Type B pancreatic cell (in vitro differentiated cells): ENCODE results near the gene CDKAL1. TPM values are rescaled to one million over a fixed set of nuclear protein-coding genes. Genes with fewer than 3 reads are reported as not detected.

Source experiments
- DNase-seq: peaks from one replicate; pipeline ENCODE4 v3.0.0; 2021; ENCODE audit warnings: mixed read lengths; ENCODE audit not compliant: unreplicated experiment; ENCODE audit errors: extremely low spot score
- H3K27ac Mint-ChIP-seq: 2 replicates; pipeline ENCODE4 v1.8.0; 2021; ENCODE audit warnings: mild to moderate bottlenecking, mixed read lengths
- H3K27me3 Mint-ChIP-seq: 2 replicates; pipeline ENCODE4 v1.8.0; 2021; ENCODE audit warnings: mixed read lengths
- H3K36me3 Mint-ChIP-seq: 2 replicates; pipeline ENCODE4 v1.8.0; 2021; ENCODE audit warnings: mixed read lengths
- H3K4me1 Mint-ChIP-seq: one replicate; pipeline ENCODE4 v1.8.0; 2021; ENCODE audit warnings: mixed read lengths; ENCODE audit not compliant: unreplicated experiment
- H3K4me3 Mint-ChIP-seq: 2 replicates; pipeline ENCODE4 v1.8.0; 2021; ENCODE audit warnings: mild to moderate bottlenecking, mixed read lengths
- H3K9me3 Mint-ChIP-seq: 2 replicates; pipeline ENCODE4 v1.8.0; 2021; ENCODE audit warnings: mixed read lengths
- CTCF ChIP-seq: fragments of 200-600 bp; sonication (generic); conservative IDR thresholded peaks from 2 replicates; pipeline ENCODE4 v1.5.0; 2021; ENCODE audit warnings: antibody characterized with exemption, mild to moderate bottlenecking
- total RNA-seq: library from RNA; stranded (reverse); gene quantifications from 2 replicates; pipeline ENCODE4 v1.2.1, GENCODE V29; 2021; ENCODE audit warnings: low replicate concordance

The CDKAL1 gene
- total RNA-seq, 1 donor from 2014 or later = 21.0 TPM

- H3K27ac Mint-ChIP-seq = no peak overlapping the region
- no peak overlapping the region for H3K4me3 Mint-ChIP-seq
- H3K36me3 Mint-ChIP-seq = peaks cover 19% of the 10 kb centered on the region
- no peaks in the 10 kb centered on the region for H3K9me3 Mint-ChIP-seq
- no peak for DNase-seq
- peaks cover 11% of the 10 kb centered on the region for H3K4me1 Mint-ChIP-seq
- H3K27me3 Mint-ChIP-seq = no peaks in the 10 kb centered on the region
- no peak for TF ChIP-seq CTCF
These were observed 118.2 kb downstream of the CDKAL1 start for GRCh38 chr6:20652299-20653084.

GRCh38 chr6:20653085-20653479, 118.8 kb downstream of the CDKAL1 start:
- H3K27me3 Mint-ChIP-seq = no peaks in the 10 kb centered on the region
- H3K9me3 Mint-ChIP-seq = no peaks in the 10 kb centered on the region
- H3K4me1 Mint-ChIP-seq = peaks cover 15% of the 10 kb centered on the region
- H3K4me3 Mint-ChIP-seq = no peak overlapping the region
- H3K27ac Mint-ChIP-seq = no peak overlapping the region
- peaks cover 19% of the 10 kb centered on the region for H3K36me3 Mint-ChIP-seq
- no peak for TF ChIP-seq CTCF
- no peak for DNase-seq

- Mint-ChIP-seq H3K27me3 (no peaks in the 10 kb centered on the region), H3K27ac (no peak overlapping the region), H3K4me1 (peaks cover 29% of the 10 kb centered on the region), H3K9me3 (peaks cover 3% of the 10 kb centered on the region), H3K36me3 (peaks cover 21% of the 10 kb centered on the region), H3K4me3 (no peak overlapping the region)
- no peak for DNase-seq
- TF ChIP-seq CTCF = no peak
These were observed 121.1 kb downstream of the CDKAL1 start for GRCh38 chr6:20655317-20655716.

- no peak overlapping the region for H3K27ac Mint-ChIP-seq
- H3K27me3 Mint-ChIP-seq = no peaks in the 10 kb centered on the region
- no peak overlapping the region for H3K4me3 Mint-ChIP-seq
- H3K9me3 Mint-ChIP-seq = peaks cover 7% of the 10 kb centered on the region
- H3K36me3 Mint-ChIP-seq = peaks cover 16% of the 10 kb centered on the region
- peaks cover 47% of the 10 kb centered on the region for H3K4me1 Mint-ChIP-seq
- no peak for DNase-seq
- no peak for TF ChIP-seq CTCF
These were observed 123.1 kb downstream of the CDKAL1 start for GRCh38 chr6:20657274-20657800.

GRCh38 chr6:20658053-20658452, 123.8 kb downstream of the CDKAL1 start:
- peaks cover 15% of the 10 kb centered on the region for H3K36me3 Mint-ChIP-seq
- H3K27ac Mint-ChIP-seq = no peak overlapping the region
- no peak for DNase-seq
- peaks cover 7% of the 10 kb centered on the region for H3K9me3 Mint-ChIP-seq
- H3K27me3 Mint-ChIP-seq = no peaks in the 10 kb centered on the region
- H3K4me3 Mint-ChIP-seq = peak overlapping the region; percentile 12
- TF ChIP-seq CTCF = no peak
- H3K4me1 Mint-ChIP-seq = peaks cover 54% of the 10 kb centered on the region
